Aorta (tissue), 5 donors: ENCODE results near the gene REPIN1. TPM values are rescaled to one million over a fixed set of nuclear protein-coding genes. Genes with fewer than 3 reads are reported as not detected.

Experiments used
- ATAC-seq: fragments of 200-7000 bp; cut with Tn5 transposase; one replicate; pipeline ENCODE4 v1.9.1; 2022; ENCODE audit warnings: moderate library complexity; ENCODE audit not compliant: low FRiP score
- DNase-seq, 2 donors: peaks; one replicate each; pipeline ENCODE4 v3.0.0-alpha.2; 2020
- H3K27ac ChIP-seq, 2 donors: one replicate each; pipeline ENCODE4 v1.5.1; 2013; ENCODE audit warnings: low read length in 2 of 2, mild to moderate bottlenecking in 2 of 2, moderate library complexity in 2 of 2, control low read depth in 1 of 2, inconsistent platforms in 1 of 2, low read depth in 1 of 2
- H3K27me3 ChIP-seq, 2 donors: one replicate each; pipeline ENCODE4 v1.6.1; 2013; ENCODE audit warnings: control low read depth in 1 of 2, low read length in 1 of 2, mild to moderate bottlenecking in 1 of 2, moderate library complexity in 1 of 2; ENCODE audit not compliant: insufficient read depth in 2 of 2, control insufficient read depth in 1 of 2
- H3K36me3 ChIP-seq, 2 donors: one replicate each; pipeline ENCODE4 v1.6.1; 2013; ENCODE audit warnings: control low read depth in 1 of 2, low read length in 1 of 2, mild to moderate bottlenecking in 1 of 2; ENCODE audit not compliant: insufficient read depth in 2 of 2, control insufficient read depth in 1 of 2
- H3K4me1 ChIP-seq, 2 donors: one replicate each; pipeline ENCODE4 v1.6.1; 2013; ENCODE audit warnings: low read length in 2 of 2, control low read depth in 1 of 2, mild to moderate bottlenecking in 1 of 2, moderate library complexity in 1 of 2; ENCODE audit not compliant: insufficient read depth in 2 of 2, control insufficient read depth in 1 of 2
- H3K4me3 ChIP-seq, 2 donors: one replicate each; pipeline ENCODE4 v1.5.1; 2013; ENCODE audit warnings: low read length in 2 of 2, control low read depth in 1 of 2, mild to moderate bottlenecking in 1 of 2
- H3K9me3 ChIP-seq: one replicate; pipeline ENCODE4 v1.6.1; 2013; ENCODE audit warnings: mild to moderate bottlenecking, low read length; ENCODE audit not compliant: control insufficient read depth
- WGBS, 2 donors: extraction: QIAGEN DNeasy Blood & Tissue Kit; methylation state at CpG; one replicate each; pipeline ENCODE4 v1.1.7; 2013; 5-methylcytosine and 5-hydroxymethylcytosine counted together
- intact Hi-C, 2 donors: fragments of 100-400 bp; cut with DNase I; formaldehyde crosslinking; loops; one replicate each; pipeline versions ENCODE4 v1.14.2 to v1.15.0; 2022
- polyA plus RNA-seq, 2 donors: library from polyadenylated mRNA; stranded (reverse); fragments of 200-250 nt; gene quantifications; one replicate each; pipeline ENCODE4 v1.2.3, GENCODE V29; 2013
- total RNA-seq, 2 donors: library from RNA; stranded (reverse); fragmentation: NEBNext Ultra II Directional; extraction: Animal tissue kit (Norgen Biotek cat#: 25700); gene quantifications; one replicate each; pipeline ENCODE4 v1.2.1, GENCODE V29; 2021
- donor health status: healthy with polysubstance abuse.
- donor health status: Bipolar disorder and iron deficiency.
- donor health status: DM: no; HTN: no; CAD: no.
- donor health status: DM: no; HTN: no; CAD: no.
- donor health status: DM: yes; HTN: yes; CAD: no.

Gene REPIN1
- total and polyA plus RNA-seq, 4 donors = 19.7 to 56.7 (median 48.4) TPM

DNA sequence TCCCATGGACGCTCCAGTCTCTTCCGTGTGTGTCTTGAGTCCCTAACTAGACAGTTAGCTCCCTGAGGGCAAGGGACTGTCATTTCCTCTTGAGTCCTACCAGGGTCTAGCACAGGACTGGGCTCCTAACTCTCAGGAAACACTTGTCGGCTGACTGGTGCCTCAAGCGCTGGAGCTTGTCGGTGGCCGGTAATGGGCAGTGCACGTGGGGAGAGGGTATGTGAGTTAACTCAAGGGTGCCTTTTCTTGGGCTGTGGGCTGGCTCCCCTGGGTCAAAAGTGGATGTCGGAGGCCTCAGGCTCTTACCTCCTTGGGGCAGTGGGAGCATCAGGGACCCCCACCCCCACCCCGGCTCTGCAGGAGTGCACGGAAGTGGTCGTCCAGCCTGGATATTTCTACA is 43.4 kb downstream of the REPIN1 start:
- intact Hi-C loops = loop anchor here in 1 of 2 donors (10.0 kb wide), 1 partner anchor 107 kb away; no protein-coding TSS in a partner anchor
- Histone ChIP-seq H3K27ac (no peak overlapping the region), H3K4me1 (no peaks in the 10 kb centered on the region), H3K27me3 (no peaks in the 10 kb centered on the region), H3K4me3 (no peak overlapping the region), H3K36me3 (no peaks in the 10 kb centered on the region), H3K9me3 (no peaks in the 10 kb centered on the region)
- DNase-seq (no peak), ATAC-seq (no peak)
- WGBS, 2 donors = 88 to 91% methylated on average over 11 of the region's 11 CpGs

DNA sequence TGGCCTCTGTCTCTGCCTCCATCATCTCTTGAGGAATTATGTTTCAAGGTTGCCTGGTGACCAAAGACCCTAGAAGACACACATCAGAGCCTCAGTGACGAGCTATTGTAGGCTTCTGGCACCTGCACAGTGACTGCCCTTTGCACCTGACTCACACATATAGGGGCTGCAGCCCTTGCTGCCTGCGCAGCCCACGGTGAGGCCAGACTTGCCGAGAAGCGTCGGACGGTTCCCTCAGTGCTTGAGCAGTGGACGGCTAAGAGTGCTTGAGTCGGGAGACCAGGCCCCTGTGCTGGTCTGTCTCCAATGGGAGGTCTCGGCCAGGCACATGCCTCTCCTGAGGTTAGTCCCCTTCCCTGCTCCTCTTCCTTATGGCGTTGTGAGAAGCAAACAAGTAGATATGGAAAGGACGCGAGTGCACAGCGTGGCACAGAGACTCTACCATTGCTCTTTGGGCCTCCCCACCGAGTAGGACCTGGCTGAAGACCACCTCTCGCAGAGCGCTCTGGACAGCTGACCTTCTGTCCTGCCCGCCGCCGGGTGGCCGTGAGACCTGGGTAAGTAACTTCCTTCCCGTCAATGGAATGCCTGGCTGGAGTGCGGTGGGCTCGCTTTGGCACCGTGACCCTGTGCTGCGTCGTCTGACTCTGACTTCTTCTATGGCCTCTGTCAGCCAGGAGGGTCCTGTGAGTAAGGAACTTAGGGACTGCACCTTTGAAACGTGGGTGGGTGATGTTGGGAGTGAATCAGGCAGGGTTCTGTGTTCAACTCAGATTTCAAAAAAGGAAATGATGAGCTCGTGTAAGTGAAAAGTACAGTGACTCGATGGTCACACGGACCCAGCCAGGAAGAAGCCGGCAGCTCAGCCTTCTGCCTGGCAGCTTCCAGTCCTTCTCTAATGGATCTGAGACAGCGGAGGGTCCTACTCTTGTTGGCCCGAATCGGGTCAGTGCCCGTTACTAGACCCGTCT is 44.2 kb downstream of the REPIN1 start:
- WGBS, 2 donors = 87 to 89% methylated on average over 37 of the region's 37 CpGs
- Histone ChIP-seq H3K9me3 (no peaks in the 10 kb centered on the region), H3K36me3 (no peaks in the 10 kb centered on the region), H3K27ac (no peak overlapping the region), H3K4me3 (no peak overlapping the region), H3K4me1 (no peaks in the 10 kb centered on the region), H3K27me3 (no peaks in the 10 kb centered on the region)
- no peak for DNase-seq
- ATAC-seq = no peak
- intact Hi-C loops = loop anchor here in 1 of 2 donors (10.0 kb wide), 1 partner anchor 108 kb away; no protein-coding TSS in a partner anchor

DNA sequence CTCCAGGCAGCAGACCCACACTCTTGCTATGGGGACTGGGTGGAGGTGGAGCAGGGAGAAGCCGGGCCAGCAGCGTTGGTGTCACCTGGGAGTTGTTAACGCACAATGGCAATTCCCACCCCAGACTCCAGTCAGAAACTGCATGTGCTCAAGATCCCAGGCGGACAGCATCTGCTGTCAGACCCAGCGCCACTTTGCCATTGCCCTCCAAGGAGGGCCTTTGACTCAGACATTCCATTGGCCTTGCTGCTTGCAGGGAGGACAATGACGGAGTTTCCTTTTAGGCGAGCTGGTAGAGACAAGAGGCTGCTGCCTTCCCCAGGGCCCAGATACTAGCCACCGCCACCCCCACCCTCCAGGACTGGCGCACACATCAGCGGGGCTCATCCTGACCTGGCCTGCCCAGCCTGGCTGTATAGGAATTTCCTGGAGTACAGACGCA is 45.0 kb downstream of the REPIN1 start:
- 89% methylated on average over 11 of the region's 11 CpGs for WGBS, 2 donors
- Histone ChIP-seq H3K4me3 (no peak overlapping the region), H3K27ac (no peak overlapping the region), H3K9me3 (no peaks in the 10 kb centered on the region), H3K36me3 (no peaks in the 10 kb centered on the region), H3K27me3 (no peaks in the 10 kb centered on the region), H3K4me1 (no peaks in the 10 kb centered on the region)
- ATAC-seq (no peak), DNase-seq (no peak)
- intact Hi-C loops = loop anchor here in 1 of 2 donors (10.0 kb wide), 1 partner anchor 109 kb away; no protein-coding TSS in a partner anchor

DNA sequence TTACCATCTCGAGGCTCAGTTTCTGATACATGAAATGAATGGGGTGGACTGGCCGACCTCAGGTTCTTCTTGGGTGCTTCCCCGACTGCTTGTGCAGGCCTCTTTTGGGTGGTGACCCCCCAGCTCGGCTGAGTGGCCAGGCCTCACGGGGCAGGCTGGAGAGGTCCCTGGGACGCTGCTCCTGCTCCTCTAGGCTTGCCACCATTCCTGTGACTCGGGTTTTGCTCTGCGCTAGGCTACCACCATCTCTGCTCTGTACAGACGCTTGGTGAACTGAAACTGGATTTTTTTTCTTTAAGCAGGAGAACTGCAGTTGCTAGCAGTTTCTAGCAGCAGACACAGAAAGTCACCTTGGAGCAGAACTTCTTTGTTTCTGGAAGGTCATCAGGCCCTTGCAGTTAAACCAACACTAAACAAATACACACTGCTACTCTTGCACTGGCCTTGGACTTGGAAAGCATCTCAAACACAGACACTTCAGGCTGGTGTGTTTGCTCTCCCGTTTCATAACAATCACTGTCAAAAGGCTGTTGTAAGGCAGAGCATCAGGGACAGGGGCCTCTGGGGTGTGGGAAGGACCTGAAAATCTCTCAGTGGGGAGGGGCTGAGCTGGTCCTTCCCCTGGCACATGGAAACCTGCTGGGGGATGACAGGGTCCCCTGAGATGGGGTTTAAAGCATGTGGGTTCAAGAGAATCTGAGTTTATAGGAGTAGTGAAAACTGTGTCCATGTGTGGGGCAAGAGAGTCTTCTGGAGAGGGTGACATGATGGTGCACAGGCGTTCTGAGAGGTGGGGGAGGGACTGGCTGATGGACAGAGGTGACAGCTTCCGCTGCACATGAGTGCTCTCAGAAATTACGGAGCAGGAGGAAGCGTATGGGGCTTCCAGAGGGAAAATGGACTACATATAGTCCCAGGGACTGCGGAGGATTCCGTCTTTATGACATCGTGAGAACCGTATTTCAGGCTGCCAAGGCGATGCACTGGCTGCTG is 46.8 kb downstream of the REPIN1 start:
- DNase-seq = no peak
- no peak for ATAC-seq
- no peak overlapping the region for H3K4me3 ChIP-seq
- H3K9me3 ChIP-seq = no peaks in the 10 kb centered on the region
- 87% methylated on average over 19 of the region's 19 CpGs for WGBS, 2 donors
- H3K27me3 ChIP-seq = no peaks in the 10 kb centered on the region
- H3K36me3 ChIP-seq = no peaks in the 10 kb centered on the region
- H3K4me1 ChIP-seq = no peaks in the 10 kb centered on the region
- intact Hi-C loops = loop anchor here in 1 of 2 donors (10.0 kb wide), 1 partner anchor 111 kb away; no protein-coding TSS in a partner anchor
- no peak overlapping the region for H3K27ac ChIP-seq

DNA sequence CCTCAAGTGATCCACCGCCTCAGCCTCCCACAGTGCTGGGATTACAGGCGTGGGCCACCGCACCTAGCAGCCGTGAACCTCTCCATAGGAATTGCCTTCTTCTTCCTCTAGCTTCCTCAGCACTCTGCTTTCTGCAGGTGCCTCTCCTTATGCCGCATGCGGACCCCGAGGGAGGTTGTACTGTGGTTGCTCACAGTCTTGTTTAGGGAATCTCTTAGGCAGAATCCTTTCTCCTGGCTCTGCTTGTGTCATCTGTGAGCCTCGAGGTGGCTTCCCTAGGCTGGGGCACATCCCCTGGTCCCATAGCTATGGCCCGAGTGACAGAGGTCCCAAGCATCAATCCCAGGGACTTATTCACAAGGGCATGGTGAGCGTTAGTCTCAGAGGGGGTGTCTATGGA is 48.6 kb downstream of the REPIN1 start:
- H3K4me3 ChIP-seq = no peak overlapping the region
- no peaks in the 10 kb centered on the region for H3K36me3 ChIP-seq
- DNase-seq (no peak), ATAC-seq (no peak)
- WGBS, 2 donors = 93 to 94% methylated on average over 10 of the region's 10 CpGs
- intact Hi-C loops = loop anchor here in 1 of 2 donors (10.0 kb wide), 1 partner anchor 112 kb away; no protein-coding TSS in a partner anchor
- H3K27ac ChIP-seq = no peak overlapping the region
- H3K4me1 ChIP-seq = no peaks in the 10 kb centered on the region
- H3K27me3 ChIP-seq = no peaks in the 10 kb centered on the region
- H3K9me3 ChIP-seq = no peaks in the 10 kb centered on the region

DNA sequence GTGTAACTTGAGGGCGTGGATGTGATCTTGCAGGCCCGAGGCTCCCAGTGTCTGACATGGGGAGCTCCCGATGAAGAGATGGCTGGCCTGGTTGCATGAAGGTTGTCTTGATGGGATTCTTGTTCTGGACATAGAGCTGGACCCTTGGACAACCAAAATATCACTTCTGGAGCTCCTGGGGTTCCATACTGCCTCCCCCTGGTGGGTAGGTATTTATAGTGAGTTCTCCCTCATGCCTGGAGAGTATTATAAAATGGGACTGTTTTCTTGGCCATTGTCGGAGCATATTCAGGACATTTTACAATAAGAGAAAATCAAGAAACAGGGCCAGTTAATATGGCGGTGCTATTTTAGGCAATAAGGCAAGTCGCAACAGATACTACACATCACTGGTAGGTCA is 49.2 kb downstream of the REPIN1 start:
- Histone ChIP-seq H3K27me3 (no peaks in the 10 kb centered on the region), H3K9me3 (no peaks in the 10 kb centered on the region), H3K4me1 (no peaks in the 10 kb centered on the region), H3K27ac (no peak overlapping the region), H3K4me3 (no peak overlapping the region), H3K36me3 (no peaks in the 10 kb centered on the region)
- DNase-seq (no peak), ATAC-seq (no peak)
- intact Hi-C loops = loop anchor here in 1 of 2 donors (10.0 kb wide), 1 partner anchor 113 kb away; no protein-coding TSS in a partner anchor
- WGBS, 2 donors = 92 to 94% methylated on average over 6 of the region's 6 CpGs

DNA sequence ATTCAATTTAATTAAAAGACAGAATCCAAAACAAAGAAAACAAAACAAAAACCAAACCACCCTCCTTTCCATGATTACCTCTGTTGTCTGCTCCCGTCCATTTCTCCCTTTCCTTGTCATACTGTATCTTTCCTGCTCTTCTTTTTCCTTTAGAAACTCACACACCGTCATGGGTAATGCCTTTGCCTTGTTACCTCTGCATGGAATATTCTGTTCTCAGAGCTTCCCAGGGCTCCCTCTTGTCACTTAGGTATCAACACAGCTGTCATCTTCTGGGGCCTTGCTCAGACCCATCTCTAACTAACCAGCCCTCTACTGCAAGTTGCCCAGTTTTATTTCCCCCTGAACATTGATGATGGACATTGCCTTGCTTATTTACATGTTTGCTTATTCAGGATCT is 51.6 kb downstream of the REPIN1 start:
- H3K27me3 ChIP-seq = no peaks in the 10 kb centered on the region
- no peaks in the 10 kb centered on the region for H3K36me3 ChIP-seq
- 73 to 81% methylated on average over 2 of the region's 2 CpGs for WGBS, 2 donors
- no peaks in the 10 kb centered on the region for H3K4me1 ChIP-seq
- no peak for DNase-seq
- H3K4me3 ChIP-seq = no peak overlapping the region
- no peak overlapping the region for H3K27ac ChIP-seq
- H3K9me3 ChIP-seq = no peaks in the 10 kb centered on the region
- intact Hi-C loops = loop anchor here (2.0 to 5.0 kb wide), 3 partner anchors 63 to 133 kb away; no protein-coding TSS in a partner anchor
- ATAC-seq = no peak

DNA sequence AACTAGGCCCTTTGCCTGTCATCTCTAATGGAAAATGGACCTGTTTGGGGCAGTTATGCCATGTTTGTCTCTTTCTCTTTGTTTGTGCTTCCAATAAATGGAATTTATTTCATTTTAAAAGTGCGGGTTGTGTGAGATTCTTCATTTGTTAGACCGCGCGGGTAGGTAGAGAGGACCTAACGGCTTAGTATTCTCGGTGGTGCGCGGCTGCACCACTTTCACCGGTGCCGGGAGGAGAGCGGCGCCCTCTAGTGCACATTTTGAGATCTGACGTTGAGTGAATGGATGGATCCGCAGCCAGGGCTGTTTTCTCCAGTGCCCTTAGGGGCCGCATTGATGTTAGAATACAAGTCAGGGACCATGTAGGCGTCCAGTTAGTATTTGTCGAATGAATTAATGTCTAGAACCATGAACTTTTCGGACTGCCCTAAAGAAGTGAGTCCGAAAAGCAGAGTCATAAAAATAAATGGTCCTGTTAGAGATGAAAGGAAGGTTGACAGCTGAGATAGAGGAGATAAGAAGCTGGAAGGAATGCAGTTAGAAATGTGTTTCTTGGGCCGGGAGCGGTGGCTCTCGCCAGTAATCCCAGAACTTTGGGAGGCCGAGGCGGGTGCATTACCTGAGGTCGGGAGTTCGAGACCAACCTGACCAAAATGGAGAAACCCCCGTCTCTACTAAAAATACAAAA is 52.5 kb downstream of the REPIN1 start:
- peak; percentile 92 for ATAC-seq
- H3K4me1 ChIP-seq = no peaks in the 10 kb centered on the region
- no peak overlapping the region for H3K4me3 ChIP-seq
- no peaks in the 10 kb centered on the region for H3K36me3 ChIP-seq
- no peaks in the 10 kb centered on the region for H3K9me3 ChIP-seq
- peak; percentile 86 to 93 for DNase-seq
- 12 to 14% methylated on average over 27 of the region's 27 CpGs for WGBS, 2 donors
- intact Hi-C loops = loop anchor here (2.0 to 5.0 kb wide), 3 partner anchors 64 to 134 kb away; no protein-coding TSS in a partner anchor
- no peak overlapping the region for H3K27ac ChIP-seq
- no peaks in the 10 kb centered on the region for H3K27me3 ChIP-seq
